GM12878 (cell line): ENCODE results near the gene GAS2. TPM values are rescaled to one million over a fixed set of nuclear protein-coding genes. Genes with fewer than 3 reads are reported as not detected.

Experiments
- ATAC-seq: fragments of 200-7000 bp; cut with Tn5 transposase; 3 replicates; pipeline ENCODE4 v1.9.1; 2020; ENCODE audit warnings: mild to moderate bottlenecking, moderate library complexity
- BruUV-seq: library from RNA; stranded (reverse); fragments of 400-500 nt; replicated peaks from 2 replicates; lab custom pipeline; 2021; lab: Mats Ljungman, UMichigan
- CTCF ChIA-PET: fragments of 300-600 bp; sonication (Branson Sonifier 250); formaldehyde crosslinking; extraction: SDS; loops from one replicate; lab custom pipeline; 2021; ENCODE audit warnings: inconsistent platforms; lab: Yijun Ruan, JAX
- POLR2A ChIA-PET: fragments of 350-600 bp; formaldehyde crosslinking; extraction: SDS; loops from one replicate; lab custom pipeline; 2021; ENCODE audit warnings: inconsistent platforms; lab: Charles Lee
- RAD21 ChIA-PET: fragments of 300-600 bp; sonication (Branson Sonifier 250); formaldehyde crosslinking; loops from one replicate; lab custom pipeline; 2023; ENCODE audit warnings: antibody characterized with exemption; ENCODE audit not compliant: unreplicated experiment; lab: Charles Lee
- SMC1A ChIA-PET: fragments of 300-600 bp; sonication (Branson Sonifier 250); formaldehyde crosslinking; loops from one replicate; lab custom pipeline; 2023; ENCODE audit not compliant: unreplicated experiment, uncharacterized antibody; lab: Charles Lee
- DNase-seq: peaks from one replicate; pipeline ENCODE4 v3.0.0-alpha.2; 2011; ENCODE audit warnings: low read depth, low spot score
- FAIRE-seq: peaks from 3 replicates; lab custom pipeline; 2011; peaks lifted over from hg19 to GRCh38; lab: Jason Lieb, UNC
- H2AFZ ChIP-seq: 2 replicates; pipeline ENCODE4 v1.6.0; 2011; ENCODE audit warnings: low read depth, low read length, control low read depth; ENCODE audit not compliant: control insufficient read depth
- H3K27ac ChIP-seq: 2 replicates; pipeline ENCODE4 v1.5.1; 2011; ENCODE audit warnings: control low read depth; ENCODE audit not compliant: control insufficient read depth, insufficient read depth
- H3K27me3 ChIP-seq, 2 experiments: replicated peaks in 1 of 2; 2 replicates each; pipeline versions ENCODE4 v1.6.0 to v1.6.1; 2011; ENCODE audit warnings: low read length in 1 of 2; ENCODE audit not compliant: control insufficient read depth in 2 of 2, insufficient read depth in 2 of 2
- H3K36me3 ChIP-seq, 2 experiments: 2 replicates each; pipeline ENCODE4 v1.5.1; 2011; ENCODE audit warnings: low read length in 1 of 2; ENCODE audit not compliant: control insufficient read depth in 2 of 2, insufficient read depth in 2 of 2
- H3K4me1 ChIP-seq: 2 replicates; pipeline ENCODE4 v1.6.1; 2011; ENCODE audit warnings: mild to moderate bottlenecking, low read length, moderate library complexity, mixed read lengths; ENCODE audit not compliant: control insufficient read depth, insufficient read depth
- H3K4me2 ChIP-seq: 2 replicates; pipeline ENCODE4 v1.6.0; 2011; ENCODE audit warnings: control low read depth; ENCODE audit not compliant: control insufficient read depth, insufficient read depth
- H3K4me3 ChIP-seq: fragments of 200-600 bp; sonication (generic); 2 replicates; pipeline ENCODE4 v1.5.1; 2016
- H3K79me2 ChIP-seq: 2 replicates; pipeline ENCODE4 v1.6.0; 2011; ENCODE audit warnings: low read length; ENCODE audit not compliant: control insufficient read depth, insufficient read depth
- H3K9ac ChIP-seq: 2 replicates; pipeline ENCODE4 v1.8.0; 2011; ENCODE audit warnings: low read length, control low read depth, mixed read lengths; ENCODE audit not compliant: control insufficient read depth, insufficient read depth
- H3K9me3 ChIP-seq: replicated peaks from 3 replicates; pipeline ENCODE4 v1.5.1; 2011; ENCODE audit warnings: mild to moderate bottlenecking, low read length; ENCODE audit not compliant: control insufficient read depth, insufficient read depth
- H4K20me1 ChIP-seq: 2 replicates; pipeline ENCODE4 v1.6.0; 2011; ENCODE audit not compliant: control insufficient read depth, insufficient read depth
- CHD1 ChIP-seq: IDR thresholded peaks from 2 replicates; pipeline ENCODE4 v1.6.1; 2012; ENCODE audit warnings: low read depth, low read length, improper control_type of control experiment
- CREM ChIP-seq: IDR thresholded peaks from 2 replicates; pipeline ENCODE4 v1.6.1; 2014; ENCODE audit warnings: antibody characterized with exemption, low read depth
- IKZF2 ChIP-seq, 2 experiments: fragments of 450-650 bp; IDR thresholded peaks; 2 replicates each; pipeline ENCODE4 v1.6.1; 2017; ENCODE audit warnings: mild to moderate bottlenecking in 2 of 2, moderate library complexity in 2 of 2
- NFXL1 ChIP-seq: fragments of 450-650 bp; IDR thresholded peaks from 2 replicates; pipeline ENCODE4 v1.6.1; 2017; ENCODE audit warnings: antibody characterized with exemption, mild to moderate bottlenecking, borderline replicate concordance
- NRF1 ChIP-seq: conservative IDR thresholded peaks from 2 replicates; pipeline ENCODE4 v1.6.1; 2011; ENCODE audit warnings: mild to moderate bottlenecking, low read depth, low read length, improper control_type of control experiment
- SMARCA5 ChIP-seq: fragments of 450-650 bp; IDR thresholded peaks from 2 replicates; pipeline ENCODE4 v1.6.1; 2017; ENCODE audit warnings: mild to moderate bottlenecking
- WGBS: methylation state at CpG from one replicate; pipeline ENCODE4 v1.1.6; 2016; ENCODE audit warnings: low lambda C conversion rate; ENCODE audit not compliant: insufficient replicate concordance, insufficient coverage; ENCODE audit errors: missing lambda C conversion rate; 5-methylcytosine and 5-hydroxymethylcytosine counted together
- in situ Hi-C: fragments of 300-500 bp; cut with MboI; formaldehyde crosslinking; loops from 9 replicates; pipeline ENCODE4 v1.14.3; 2018; ENCODE audit warnings: mixed read lengths
- intact Hi-C: fragments of 100-400 bp; cut with micrococcal nuclease; formaldehyde crosslinking; loops from one replicate; pipeline ENCODE4 v1.14.2; 2022; ENCODE audit not compliant: unreplicated experiment
- polyA plus RNA-seq, 11 experiments: library from polyadenylated mRNA; depleted of rRNA in 4 of 11; unstranded in 6 of 11; stranded (reverse) in 5 of 11; fragments of >200 nt; fragmentation: Nextera tagmentation in 4 of 11; fragmentation: Illumina TruSeq in 1 of 11; extraction: Ambion mirVana in 4 of 11; extraction: Trizol in 1 of 11; gene quantifications; 1 replicate in 1 of 11; 2 replicates in 10 of 11; pipeline versions ENCODE4 v1.2.1 to v1.2.3, GENCODE V29; 2011 to 2016; ENCODE audit warnings: inconsistent platforms in 2 of 11, missing spikeins in 2 of 11, low read depth in 1 of 11
- total RNA-seq, 4 experiments: library from RNA; depleted of rRNA in 3 of 4; stranded (reverse); fragments of >200 nt in 3 of 4; fragmentation: Illumina TruSeq in 1 of 4; extraction: Trizol in 1 of 4; gene quantifications; 2 replicates each; pipeline versions ENCODE4 v1.2.1 to v1.2.3, GENCODE V29; 2013 to 2021

The GAS2 gene
- total and polyA plus RNA-seq, 10 of the 15 experiments (the other 5 are each of a cell fraction or from before 2014, with no cell fraction given), result 16.4 to 81.4 (median 26.2) TPM

GRCh38 chr11:22703591-22703990 lies 37.2 kb downstream of the GAS2 start:
- SMC1A ChIA-PET, result interaction anchor here (0.7 to 8.9 kb wide), 22 partner anchors 7 to 125 kb away, joined by 3 to 117 read pairs (median 6); partner anchors contain the start of genes GAS2 and SVIP
- ATAC-seq (peak; percentile 48), DNase-seq (no peak), FAIRE-seq (no peak)
- Histone ChIP-seq H3K27ac (no peak overlapping the region), H3K9ac (no peak overlapping the region), H3K4me1 (no peaks in the 10 kb centered on the region), H3K27me3 (no peaks in the 10 kb centered on the region), H3K79me2 (no peaks in the 10 kb centered on the region), H3K4me3 (no peak overlapping the region), H3K9me3 (no peaks in the 10 kb centered on the region; the same call in 2 of the 3 replicates), H3K36me3 (no peaks in the 10 kb centered on the region), H4K20me1 (no peaks in the 10 kb centered on the region), H3K4me2 (no peak overlapping the region), H2AFZ (no peak overlapping the region)
- POLR2A ChIA-PET, result interaction anchor here (0.6 to 5.0 kb wide), 10 partner anchors 13 to 84 kb away, joined by 3 to 43 read pairs (median 4); partner anchors contain the start of gene GAS2
- 37% methylated on average over 2 of the region's 2 CpGs for WGBS
- intact Hi-C loops (no loop called here), in situ Hi-C loops (no loop called here)
- 0 out of 2 replicates have a peak, but pooled peaks have one; percentile 35 for TF ChIP-seq SMARCA5
- no peak for TF ChIP-seq NRF1
- no peak for TF ChIP-seq CREM
- no peak for TF ChIP-seq IKZF2 (IDR thresholded peaks at IDR 0.05)
- no peak for TF ChIP-seq CHD1
- TF ChIP-seq NFXL1, result no peak
- CTCF ChIA-PET, result interaction anchor here (0.9 to 3.3 kb wide), 9 partner anchors 11 to 83 kb away, joined by 3 to 14 read pairs (median 4); no protein-coding TSS in a partner anchor
- BruUV-seq, result no TSS peak
- RAD21 ChIA-PET, result interaction anchor here (1.0 to 6.6 kb wide), 11 partner anchors 9 to 84 kb away, joined by 3 to 111 read pairs (median 7); no protein-coding TSS in a partner anchor
